HG03469 (cell line): ENCODE data around the gene ARFGEF3.

ENCODE experiments used
- ATAC-seq: cut with Tn5 transposase; IDR thresholded peaks from one replicate; pipeline ENCODE4 v1.9.1; 2021; ENCODE audit warnings: mild to moderate bottlenecking, moderate library complexity, moderate number of reproducible peaks; ENCODE audit not compliant: unreplicated experiment

The ARFGEF3 gene

GRCh38 chr6:138240476-138241245, 78.9 kb downstream of the ARFGEF3 start:
- ATAC-seq = no peak

GRCh38 chr6:138241381-138241780, 79.6 kb downstream of the ARFGEF3 start:
- ATAC-seq = no peak

- no peak for ATAC-seq
These were observed 80.2 kb downstream of the ARFGEF3 start for GRCh38 chr6:138241934-138242333.

GRCh38 chr6:138242987-138243592, 81.4 kb downstream of the ARFGEF3 start:
- ATAC-seq = no peak

GRCh38 chr6:138245751-138246150, 84.0 kb downstream of the ARFGEF3 start:
- ATAC-seq = no peak

- ATAC-seq = no peak
These were observed 85.1 kb downstream of the ARFGEF3 start for GRCh38 chr6:138246650-138247440.

GRCh38 chr6:138248011-138248410, 86.3 kb downstream of the ARFGEF3 start:
- ATAC-seq = no peak

- no peak for ATAC-seq
These were observed 87.1 kb downstream of the ARFGEF3 start for GRCh38 chr6:138248878-138249277.

- no peak for ATAC-seq
These were observed 88.3 kb downstream of the ARFGEF3 start for GRCh38 chr6:138250053-138250452.

- ATAC-seq = no peak
These were observed 88.9 kb downstream of the ARFGEF3 start for GRCh38 chr6:138250513-138251247.

- ATAC-seq = no peak
These were observed 92.0 kb downstream of the ARFGEF3 start for GRCh38 chr6:138253731-138254130.

- no peak for ATAC-seq
These were observed 93.7 kb downstream of the ARFGEF3 start for GRCh38 chr6:138255443-138255842.

GRCh38 chr6:138257638-138258040, 95.9 kb downstream of the ARFGEF3 start:
- no peak for ATAC-seq

- ATAC-seq = no peak
These were observed 96.5 kb downstream of the ARFGEF3 start for GRCh38 chr6:138258197-138258596.

GRCh38 chr6:138258991-138259390, 97.3 kb downstream of the ARFGEF3 start:
- no peak for ATAC-seq

- ATAC-seq = no peak
These were observed 99.5 kb downstream of the ARFGEF3 start for GRCh38 chr6:138261116-138261780.

GRCh38 chr6:138263963-138264362, 102.2 kb downstream of the ARFGEF3 start:
- ATAC-seq = no peak

- ATAC-seq = no peak
These were observed 102.7 kb downstream of the ARFGEF3 start for GRCh38 chr6:138264372-138264880.

GRCh38 chr6:138266095-138266494, 104.4 kb downstream of the ARFGEF3 start:
- no peak for ATAC-seq
